WI38 (cell line): Measurements from ENCODE around the gene ISLR.

Experiments
- H3K4me3 ChIP-seq: 2 replicates; pipeline ENCODE4 v1.5.1; 2011; ENCODE audit warnings: low read depth, mild to moderate bottlenecking, control low read depth, low read length
- TF ChIP-seq, protein P1 (sequence below): IDR thresholded peaks from 2 replicates; pipeline ENCODE4 v1.5.1; 2012; ENCODE audit warnings: low read depth, mild to moderate bottlenecking, control low read depth, low read length

ISLR gene

DNA sequence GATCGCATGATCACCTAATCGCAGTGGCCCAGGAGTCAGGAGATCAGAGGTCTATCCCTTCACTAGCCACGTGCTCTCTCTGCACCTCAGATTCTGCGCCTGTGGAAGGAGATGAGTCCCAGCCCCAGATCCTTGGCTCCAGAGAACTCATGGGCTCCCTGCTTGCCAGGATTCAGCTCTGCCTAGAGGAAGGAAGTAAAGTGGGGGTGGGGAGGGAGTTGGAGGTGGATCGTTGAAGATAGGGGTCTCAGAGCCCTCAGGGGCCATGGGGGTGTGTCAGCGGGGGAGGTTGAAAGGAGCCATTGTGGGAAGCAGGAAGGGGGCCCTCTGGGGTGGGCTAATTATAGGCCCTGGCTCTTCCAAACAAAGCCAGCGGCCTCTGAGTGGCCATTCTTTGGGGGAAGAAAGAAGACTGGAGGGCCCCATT lies 40.4 kb downstream of the ISLR start:
- TF ChIP-seq, protein P1, sequence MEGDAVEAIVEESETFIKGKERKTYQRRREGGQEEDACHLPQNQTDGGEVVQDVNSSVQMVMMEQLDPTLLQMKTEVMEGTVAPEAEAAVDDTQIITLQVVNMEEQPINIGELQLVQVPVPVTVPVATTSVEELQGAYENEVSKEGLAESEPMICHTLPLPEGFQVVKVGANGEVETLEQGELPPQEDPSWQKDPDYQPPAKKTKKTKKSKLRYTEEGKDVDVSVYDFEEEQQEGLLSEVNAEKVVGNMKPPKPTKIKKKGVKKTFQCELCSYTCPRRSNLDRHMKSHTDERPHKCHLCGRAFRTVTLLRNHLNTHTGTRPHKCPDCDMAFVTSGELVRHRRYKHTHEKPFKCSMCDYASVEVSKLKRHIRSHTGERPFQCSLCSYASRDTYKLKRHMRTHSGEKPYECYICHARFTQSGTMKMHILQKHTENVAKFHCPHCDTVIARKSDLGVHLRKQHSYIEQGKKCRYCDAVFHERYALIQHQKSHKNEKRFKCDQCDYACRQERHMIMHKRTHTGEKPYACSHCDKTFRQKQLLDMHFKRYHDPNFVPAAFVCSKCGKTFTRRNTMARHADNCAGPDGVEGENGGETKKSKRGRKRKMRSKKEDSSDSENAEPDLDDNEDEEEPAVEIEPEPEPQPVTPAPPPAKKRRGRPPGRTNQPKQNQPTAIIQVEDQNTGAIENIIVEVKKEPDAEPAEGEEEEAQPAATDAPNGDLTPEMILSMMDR, result no peak
- no peak overlapping the region for H3K4me3 ChIP-seq

- no peak overlapping the region for H3K4me3 ChIP-seq
- TF ChIP-seq, protein P1, result no peak
Observed at GRCh38 chr15:74214324-74215021, 41.0 kb downstream of the ISLR start.

- TF ChIP-seq, protein P1, result no peak
- H3K4me3 ChIP-seq, result no peak overlapping the region
Observed at GRCh38 chr15:74215958-74216357, 42.4 kb downstream of the ISLR start.

DNA sequence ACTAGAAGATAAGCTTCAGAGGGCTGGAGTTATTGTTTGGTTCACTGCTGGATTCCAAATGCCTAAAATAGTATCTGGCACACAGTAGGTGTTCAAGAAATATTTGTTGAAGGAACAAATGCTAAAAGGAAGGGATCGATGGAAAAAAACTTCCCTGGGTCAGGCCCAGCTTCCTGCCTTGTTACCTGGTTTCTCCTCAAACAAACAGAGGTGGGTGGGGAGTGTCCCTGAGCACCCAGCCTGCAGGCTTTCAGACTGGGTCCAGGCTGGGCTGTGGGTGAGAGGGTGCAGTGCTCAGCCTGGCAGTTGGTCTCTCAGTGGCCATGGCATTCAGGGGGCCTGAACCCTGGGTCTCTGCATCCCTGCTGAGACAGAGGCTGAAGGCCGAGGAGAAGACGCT lies 43.4 kb downstream of the ISLR start:
- TF ChIP-seq, protein P1, result no peak
- no peak overlapping the region for H3K4me3 ChIP-seq

DNA sequence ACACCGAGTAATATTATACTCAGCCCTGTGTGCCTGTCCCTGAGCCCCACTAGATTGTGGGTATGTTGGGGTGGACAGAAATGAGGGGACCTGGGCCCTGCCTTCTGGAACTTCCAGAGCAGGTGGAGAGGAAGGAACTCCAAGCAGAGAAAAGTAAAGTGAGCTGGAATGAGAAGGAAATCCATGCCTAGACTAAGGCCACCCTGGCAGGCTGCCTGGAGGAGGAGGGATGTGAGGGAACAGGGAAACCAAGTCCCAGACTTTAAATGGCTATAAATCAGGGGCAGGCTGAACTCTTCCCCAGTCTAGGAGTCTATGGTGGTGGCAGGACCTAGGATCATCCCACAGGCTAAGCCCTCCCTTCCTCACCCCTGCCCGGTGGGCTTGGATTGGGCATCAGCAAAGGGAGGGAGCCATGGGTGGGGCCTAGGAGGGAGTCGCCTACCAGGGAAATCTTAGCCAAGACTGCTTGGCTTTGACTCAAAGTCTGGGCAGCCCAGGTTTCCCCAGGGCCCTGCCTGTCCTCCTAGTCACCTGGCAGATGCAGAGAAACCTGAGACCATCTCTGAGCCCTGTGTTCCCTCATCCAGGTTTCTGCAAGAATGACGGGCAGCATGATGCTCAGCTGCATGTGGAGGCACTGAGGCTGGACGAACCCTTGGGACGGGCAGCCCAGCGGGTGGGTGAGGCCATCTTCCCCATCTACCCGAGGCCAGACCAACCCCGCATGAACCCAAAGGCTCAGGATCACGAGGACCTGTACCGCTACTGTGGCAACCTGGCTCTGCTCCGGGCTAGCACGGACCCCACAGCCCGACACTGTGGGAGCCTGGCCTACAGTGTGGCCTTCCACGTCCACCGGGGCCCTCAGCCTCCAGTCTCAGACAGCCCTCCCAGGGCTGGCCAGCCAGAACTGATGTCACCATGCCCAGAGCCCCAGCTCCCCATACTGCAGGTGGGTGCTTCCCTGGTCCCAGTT lies 44.7 kb downstream of the ISLR start:
- TF ChIP-seq, protein P1, result no peak

DNA sequence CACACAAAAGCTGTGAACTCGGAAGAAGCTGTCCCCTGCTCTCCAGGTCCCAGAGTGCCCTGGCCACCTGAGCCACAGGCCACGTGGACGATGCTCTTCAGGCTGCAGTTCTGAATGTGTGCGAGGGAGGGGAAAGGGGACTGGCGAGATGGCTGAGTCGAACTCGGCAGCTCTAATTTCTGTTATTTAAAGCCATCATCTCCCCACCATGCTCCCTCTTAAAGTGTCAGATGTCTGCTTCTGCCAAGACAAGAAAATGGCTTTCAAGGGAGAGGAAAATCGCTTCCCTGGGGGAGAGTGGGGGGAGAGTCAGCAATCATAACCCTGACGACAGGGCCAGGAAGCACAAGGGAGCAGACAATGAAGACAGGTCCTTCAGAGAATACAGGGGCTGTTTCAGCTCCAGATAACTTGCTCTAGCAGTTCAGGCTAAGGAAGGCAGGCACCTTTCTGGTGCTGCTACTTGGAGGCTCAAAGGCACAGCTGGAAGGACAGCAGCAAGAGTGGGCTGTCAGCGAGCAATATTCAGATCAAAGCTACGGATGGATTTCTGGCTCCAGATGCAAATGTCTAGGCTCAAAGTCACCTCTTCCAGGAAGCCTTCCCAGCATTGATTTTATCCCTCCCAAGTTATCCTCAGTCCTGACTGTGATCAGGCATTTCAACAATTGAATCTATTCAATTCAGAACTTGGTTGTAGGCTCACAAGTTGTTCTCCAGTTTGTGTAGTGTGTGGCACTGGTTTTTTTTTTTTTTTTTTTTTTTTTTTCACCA lies 47.2 kb downstream of the ISLR start:
- no peak overlapping the region for H3K4me3 ChIP-seq
- TF ChIP-seq, protein P1, result no peak

More for the DNA sequence above, 44.7 kb downstream of the ISLR start:
- H3K4me3 ChIP-seq, result no peak overlapping the region
